ENCODE results near the gene ZBTB7C.

ZBTB7C gene

GRCh38 chr18:48007381-48007780 lies 401.8 kb downstream of the ZBTB7C start:
- no peak overlapping the region for H3K27ac ChIP-seq
- peaks cover 34% of the 10 kb centered on the region for H3K27me3 ChIP-seq
- no peaks in the 10 kb centered on the region for H3K36me3 ChIP-seq
- H3K9me3 ChIP-seq: no peaks in the 10 kb centered on the region
- TF ChIP-seq CTCF (IDR thresholded peaks at IDR 0.05): no peak
- peaks cover 6 to 11% of the 10 kb centered on the region in 2 experiments for H3K4me1 ChIP-seq (ENCODE audit: control insufficient read depth in 1 of 2, insufficient read depth in 1 of 2, low read depth in 1 of 2, low read length in 1 of 2)
- no peak overlapping the region for H3K4me3 ChIP-seq (ENCODE audit: low read depth in 1 of 2, low read length in 1 of 2)

GRCh38 chr18:48006415-48007175 lies 402.6 kb downstream of the ZBTB7C start:
- Histone ChIP-seq H3K9me3 (no peaks in the 10 kb centered on the region), H3K27me3 (peaks cover 34% of the 10 kb centered on the region), H3K27ac (no peak overlapping the region), H3K4me3 (ENCODE audit: low read depth in 1 of 2, low read length in 1 of 2) (no peak overlapping the region), H3K4me1 (ENCODE audit: control insufficient read depth in 1 of 2, insufficient read depth in 1 of 2, low read depth in 1 of 2, low read length in 1 of 2) (peaks cover 6 to 11% of the 10 kb centered on the region in 2 experiments), H3K36me3 (no peaks in the 10 kb centered on the region)
- TF ChIP-seq CTCF (IDR thresholded peaks at IDR 0.05): no peak

- peaks cover 9 to 17% of the 10 kb centered on the region in 2 experiments for H3K4me1 ChIP-seq (ENCODE audit: control insufficient read depth in 1 of 2, insufficient read depth in 1 of 2, low read depth in 1 of 2, low read length in 1 of 2)
- no peak for TF ChIP-seq CTCF (IDR thresholded peaks at IDR 0.05)
- no peak overlapping the region for H3K4me3 ChIP-seq (ENCODE audit: low read depth in 1 of 2, low read length in 1 of 2)
- H3K27me3 ChIP-seq: peaks cover 31% of the 10 kb centered on the region
- no peak overlapping the region for H3K27ac ChIP-seq
- no peaks in the 10 kb centered on the region for H3K36me3 ChIP-seq
- no peaks in the 10 kb centered on the region for H3K9me3 ChIP-seq
Measured at GRCh38 chr18:48004577-48004976, 404.6 kb downstream of the ZBTB7C start.

- H3K27ac ChIP-seq: no peak overlapping the region
- no peaks in the 10 kb centered on the region for H3K36me3 ChIP-seq
- H3K4me3 ChIP-seq (ENCODE audit: low read depth in 1 of 2, low read length in 1 of 2): no peak overlapping the region
- peaks cover 22% of the 10 kb centered on the region for H3K27me3 ChIP-seq
- TF ChIP-seq CTCF (IDR thresholded peaks at IDR 0.05): no peak
- peaks cover 10 to 18% of the 10 kb centered on the region in 2 experiments for H3K4me1 ChIP-seq (ENCODE audit: control insufficient read depth in 1 of 2, insufficient read depth in 1 of 2, low read depth in 1 of 2, low read length in 1 of 2)
- no peaks in the 10 kb centered on the region for H3K9me3 ChIP-seq
Measured at GRCh38 chr18:48003426-48004349, 405.5 kb downstream of the ZBTB7C start.

- no peak for TF ChIP-seq CTCF (IDR thresholded peaks at IDR 0.05)
- no peak overlapping the region for H3K27ac ChIP-seq
- no peaks in the 10 kb centered on the region for H3K36me3 ChIP-seq
- no peaks in the 10 kb centered on the region for H3K9me3 ChIP-seq
- H3K27me3 ChIP-seq: peaks cover 15% of the 10 kb centered on the region
- H3K4me1 ChIP-seq (ENCODE audit: control insufficient read depth in 1 of 2, insufficient read depth in 1 of 2, low read depth in 1 of 2, low read length in 1 of 2): peaks cover 9 to 11% of the 10 kb centered on the region in 2 experiments
- H3K4me3 ChIP-seq (ENCODE audit: low read depth in 1 of 2, low read length in 1 of 2): no peak overlapping the region
Measured at GRCh38 chr18:48002933-48003365, 406.2 kb downstream of the ZBTB7C start.

All from neutrophil (primary cell).